WTC11 (cell line): ENCODE data around the gene RNU5B-1. TPM values are rescaled to one million over a fixed set of nuclear protein-coding genes. Genes with fewer than 3 reads are reported as not detected.

Experiments used
- ATAC-seq: fragments of 200-7000 bp; cut with Tn5 transposase; 2 replicates; pipeline ENCODE4 v1.10.0; 2021; ENCODE audit warnings: mild to moderate bottlenecking, moderate library complexity
- CTCF ChIA-PET: fragments of 300-600 bp; sonication (Branson Sonifier 250); formaldehyde crosslinking; loops from one replicate; lab custom pipeline; 2021; ENCODE audit warnings: antibody characterized with exemption; lab: Charles Lee
- POLR2A ChIA-PET: fragments of 350-600 bp; sonication (Branson Sonifier 250); formaldehyde crosslinking; loops from one replicate; lab custom pipeline; 2021; ENCODE audit warnings: antibody characterized with exemption; lab: Charles Lee
- DNase-seq: peaks from one replicate; pipeline ENCODE4 v3.0.0; 2021; ENCODE audit warnings: low spot score
- H3K27ac Mint-ChIP-seq: 2 replicates; pipeline ENCODE4 v1.8.0; 2021; ENCODE audit warnings: mixed read lengths
- H3K27me3 Mint-ChIP-seq: 2 replicates; pipeline ENCODE4 v1.8.0; 2021; ENCODE audit warnings: low read depth, mild to moderate bottlenecking, moderate library complexity, mixed read lengths
- H3K36me3 Mint-ChIP-seq: 2 replicates; pipeline ENCODE4 v1.8.0; 2021; ENCODE audit warnings: mixed read lengths
- H3K4me1 Mint-ChIP-seq: 2 replicates; pipeline ENCODE4 v1.8.0; 2022; ENCODE audit warnings: mixed read lengths
- H3K4me3 Mint-ChIP-seq: 2 replicates; pipeline ENCODE4 v1.8.0; 2021; ENCODE audit warnings: mild to moderate bottlenecking, moderate library complexity, mixed read lengths
- H3K9me3 Mint-ChIP-seq: 2 replicates; pipeline ENCODE4 v1.8.0; 2021; ENCODE audit warnings: mixed read lengths
- ATF3 ChIP-seq: sonication (generic); formaldehyde crosslinking; conservative IDR thresholded peaks from 2 replicates; pipeline ENCODE4 v1.8.1; 2022; ENCODE audit warnings: mild to moderate bottlenecking, missing genetic modification reagents
- FOXJ3 ChIP-seq: sonication (generic); formaldehyde crosslinking; IDR thresholded peaks from 2 replicates; pipeline ENCODE4 v1.9.0; 2021; ENCODE audit warnings: missing genetic modification reagents, mild to moderate bottlenecking, borderline replicate concordance
- GTF2I ChIP-seq: fragments of 250-450 bp; sonication (Bioruptor Pico); conservative IDR thresholded peaks from 2 replicates; pipeline ENCODE4 v1.4.0; 2021; ENCODE audit warnings: mild to moderate bottlenecking
- IRF1 ChIP-seq: sonication (generic); formaldehyde crosslinking; IDR thresholded peaks from 2 replicates; pipeline ENCODE4 v1.8.0; 2023; ENCODE audit warnings: missing genetic modification reagents
- MLX ChIP-seq: sonication (generic); formaldehyde crosslinking; IDR thresholded peaks from 2 replicates; pipeline ENCODE4 v1.8.1; 2023; ENCODE audit warnings: mild to moderate bottlenecking, missing genetic modification reagents, moderate library complexity
- MXD4 ChIP-seq: fragments of 250-450 bp; sonication (Bioruptor Pico); IDR thresholded peaks from 2 replicates; pipeline ENCODE4 v1.8.0; 2021; ENCODE audit warnings: mild to moderate bottlenecking, moderate library complexity, borderline replicate concordance
- NFE2L1 ChIP-seq: sonication (generic); formaldehyde crosslinking; IDR thresholded peaks from 2 replicates; pipeline ENCODE4 v1.8.1; 2023; ENCODE audit warnings: missing genetic modification reagents
- ZNF219 ChIP-seq: sonication (generic); formaldehyde crosslinking; IDR thresholded peaks from 2 replicates; pipeline ENCODE4 v1.8.0; 2023; ENCODE audit warnings: missing genetic modification reagents, mild to moderate bottlenecking, borderline replicate concordance
- ZSCAN18 ChIP-seq: fragments of 250-450 bp; sonication (Bioruptor Pico); IDR thresholded peaks from 2 replicates; pipeline ENCODE4 v2.1.2; 2022; ENCODE audit warnings: mild to moderate bottlenecking, moderate library complexity
- total RNA-seq: library from RNA; stranded (reverse); gene quantifications from 3 replicates; pipeline ENCODE4 v1.2.3, GENCODE V29; 2021
- TF ChIP-seq, protein P1 (sequence below): sonication (generic); formaldehyde crosslinking; IDR thresholded peaks from 2 replicates; pipeline ENCODE4 v1.8.1; 2022; ENCODE audit warnings: mild to moderate bottlenecking, missing genetic modification reagents, moderate library complexity, borderline replicate concordance
- TF ChIP-seq, protein P2 (sequence below): sonication (generic); formaldehyde crosslinking; IDR thresholded peaks from 2 replicates; pipeline ENCODE4 v1.8.0; 2023; ENCODE audit warnings: mild to moderate bottlenecking, missing genetic modification reagents
- TF ChIP-seq, protein P3 (sequence below): sonication (generic); formaldehyde crosslinking; IDR thresholded peaks from 2 replicates; pipeline ENCODE4 v1.8.1; 2023; ENCODE audit warnings: mild to moderate bottlenecking, missing genetic modification reagents
- TF ChIP-seq, protein P4 (sequence below): sonication (generic); formaldehyde crosslinking; IDR thresholded peaks from 2 replicates; pipeline ENCODE4 v1.8.1; 2022; ENCODE audit warnings: missing genetic modification reagents, borderline replicate concordance
- TF ChIP-seq, protein P5 (sequence below): sonication (generic); formaldehyde crosslinking; IDR thresholded peaks from 2 replicates; pipeline ENCODE4 v1.8.0; 2022; ENCODE audit warnings: mild to moderate bottlenecking, missing genetic modification reagents

Gene RNU5B-1
- total RNA-seq, 1 experiment from 2014 or later: not detected

- TF ChIP-seq, protein P1, sequence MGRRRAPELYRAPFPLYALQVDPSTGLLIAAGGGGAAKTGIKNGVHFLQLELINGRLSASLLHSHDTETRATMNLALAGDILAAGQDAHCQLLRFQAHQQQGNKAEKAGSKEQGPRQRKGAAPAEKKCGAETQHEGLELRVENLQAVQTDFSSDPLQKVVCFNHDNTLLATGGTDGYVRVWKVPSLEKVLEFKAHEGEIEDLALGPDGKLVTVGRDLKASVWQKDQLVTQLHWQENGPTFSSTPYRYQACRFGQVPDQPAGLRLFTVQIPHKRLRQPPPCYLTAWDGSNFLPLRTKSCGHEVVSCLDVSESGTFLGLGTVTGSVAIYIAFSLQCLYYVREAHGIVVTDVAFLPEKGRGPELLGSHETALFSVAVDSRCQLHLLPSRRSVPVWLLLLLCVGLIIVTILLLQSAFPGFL (CRISPR knock-in tag): no peak
- no peak for TF ChIP-seq GTF2I (CRISPR knock-in tag)
- TF ChIP-seq, protein P2, sequence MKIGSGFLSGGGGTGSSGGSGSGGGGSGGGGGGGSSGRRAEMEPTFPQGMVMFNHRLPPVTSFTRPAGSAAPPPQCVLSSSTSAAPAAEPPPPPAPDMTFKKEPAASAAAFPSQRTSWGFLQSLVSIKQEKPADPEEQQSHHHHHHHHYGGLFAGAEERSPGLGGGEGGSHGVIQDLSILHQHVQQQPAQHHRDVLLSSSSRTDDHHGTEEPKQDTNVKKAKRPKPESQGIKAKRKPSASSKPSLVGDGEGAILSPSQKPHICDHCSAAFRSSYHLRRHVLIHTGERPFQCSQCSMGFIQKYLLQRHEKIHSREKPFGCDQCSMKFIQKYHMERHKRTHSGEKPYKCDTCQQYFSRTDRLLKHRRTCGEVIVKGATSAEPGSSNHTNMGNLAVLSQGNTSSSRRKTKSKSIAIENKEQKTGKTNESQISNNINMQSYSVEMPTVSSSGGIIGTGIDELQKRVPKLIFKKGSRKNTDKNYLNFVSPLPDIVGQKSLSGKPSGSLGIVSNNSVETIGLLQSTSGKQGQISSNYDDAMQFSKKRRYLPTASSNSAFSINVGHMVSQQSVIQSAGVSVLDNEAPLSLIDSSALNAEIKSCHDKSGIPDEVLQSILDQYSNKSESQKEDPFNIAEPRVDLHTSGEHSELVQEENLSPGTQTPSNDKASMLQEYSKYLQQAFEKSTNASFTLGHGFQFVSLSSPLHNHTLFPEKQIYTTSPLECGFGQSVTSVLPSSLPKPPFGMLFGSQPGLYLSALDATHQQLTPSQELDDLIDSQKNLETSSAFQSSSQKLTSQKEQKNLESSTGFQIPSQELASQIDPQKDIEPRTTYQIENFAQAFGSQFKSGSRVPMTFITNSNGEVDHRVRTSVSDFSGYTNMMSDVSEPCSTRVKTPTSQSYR (CRISPR knock-in tag): no peak
Observed at GRCh38 chr15:65342493-65342892, 38.0 kb downstream of the RNU5B-1 start (continued).

GRCh38 chr15:65343374-65343981, 39.0 kb downstream of the RNU5B-1 start:
- no peaks in the 10 kb centered on the region for H3K9me3 Mint-ChIP-seq
- ChIA-PET CTCF (no interaction called here), POLR2A (no interaction called here)
- H3K4me1 Mint-ChIP-seq: peaks cover 36% of the 10 kb centered on the region
- no peak overlapping the region for H3K27ac Mint-ChIP-seq
- DNase-seq: no peak
- no peak for TF ChIP-seq FOXJ3 (CRISPR knock-in tag)
- TF ChIP-seq, protein P3, sequence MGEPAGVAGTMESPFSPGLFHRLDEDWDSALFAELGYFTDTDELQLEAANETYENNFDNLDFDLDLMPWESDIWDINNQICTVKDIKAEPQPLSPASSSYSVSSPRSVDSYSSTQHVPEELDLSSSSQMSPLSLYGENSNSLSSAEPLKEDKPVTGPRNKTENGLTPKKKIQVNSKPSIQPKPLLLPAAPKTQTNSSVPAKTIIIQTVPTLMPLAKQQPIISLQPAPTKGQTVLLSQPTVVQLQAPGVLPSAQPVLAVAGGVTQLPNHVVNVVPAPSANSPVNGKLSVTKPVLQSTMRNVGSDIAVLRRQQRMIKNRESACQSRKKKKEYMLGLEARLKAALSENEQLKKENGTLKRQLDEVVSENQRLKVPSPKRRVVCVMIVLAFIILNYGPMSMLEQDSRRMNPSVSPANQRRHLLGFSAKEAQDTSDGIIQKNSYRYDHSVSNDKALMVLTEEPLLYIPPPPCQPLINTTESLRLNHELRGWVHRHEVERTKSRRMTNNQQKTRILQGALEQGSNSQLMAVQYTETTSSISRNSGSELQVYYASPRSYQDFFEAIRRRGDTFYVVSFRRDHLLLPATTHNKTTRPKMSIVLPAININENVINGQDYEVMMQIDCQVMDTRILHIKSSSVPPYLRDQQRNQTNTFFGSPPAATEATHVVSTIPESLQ (CRISPR knock-in tag): no peak
- H3K4me3 Mint-ChIP-seq: no peak overlapping the region
- H3K36me3 Mint-ChIP-seq: no peaks in the 10 kb centered on the region
- peaks cover 4% of the 10 kb centered on the region; the same call in 1 of the 2 replicates for H3K27me3 Mint-ChIP-seq
- ATAC-seq: no peak

DNA sequence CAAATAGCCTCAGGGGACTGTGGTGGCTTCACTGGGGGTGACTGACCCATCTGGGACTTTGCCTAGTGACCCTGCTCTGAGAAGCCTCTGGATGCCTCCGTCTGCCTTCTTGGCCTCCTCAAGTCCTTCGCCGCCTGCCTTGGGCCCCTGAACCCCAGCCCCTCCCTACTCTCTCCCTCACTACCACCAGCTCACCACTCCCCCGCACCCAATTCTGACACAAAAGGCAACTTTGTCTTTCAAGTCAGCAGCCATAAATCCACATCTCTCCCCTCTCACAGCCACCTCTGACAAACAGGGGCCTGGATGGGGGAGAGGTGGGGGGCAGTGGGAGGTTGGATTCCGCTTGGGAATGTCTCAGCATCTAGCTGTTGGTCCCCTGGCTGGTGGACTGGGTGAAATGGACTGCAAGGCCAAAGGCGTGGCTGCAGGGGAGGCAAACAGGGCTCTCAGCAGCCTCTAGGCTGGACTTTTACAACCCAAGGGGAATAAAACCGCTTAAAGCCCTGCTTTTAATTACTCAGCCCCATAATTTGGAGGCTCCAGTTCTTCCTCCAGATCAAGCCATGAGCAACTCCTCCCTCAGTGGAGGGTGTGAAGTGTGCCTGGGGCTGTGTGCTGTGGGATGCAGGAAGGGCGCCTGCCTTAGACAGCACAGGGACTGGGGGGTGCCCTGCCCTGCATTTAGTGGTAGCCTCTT, 39.9 kb downstream of the RNU5B-1 start:
- no peak overlapping the region for H3K4me3 Mint-ChIP-seq
- ChIA-PET POLR2A (no interaction called here), CTCF (no interaction called here)
- H3K36me3 Mint-ChIP-seq: 0 out of 2 replicates have a peak, but pooled peaks cover 2% of the 10 kb centered on the region
- no peak for TF ChIP-seq MLX
- H3K27me3 Mint-ChIP-seq: peaks cover 10% of the 10 kb centered on the region
- peaks cover 28% of the 10 kb centered on the region for H3K4me1 Mint-ChIP-seq
- no peak for DNase-seq
- H3K27ac Mint-ChIP-seq: no peak overlapping the region
- H3K9me3 Mint-ChIP-seq: no peaks in the 10 kb centered on the region
- no peak for ATAC-seq

GRCh38 chr15:65344914-65345275, 40.4 kb downstream of the RNU5B-1 start:
- ChIA-PET POLR2A (no interaction called here), CTCF (no interaction called here)
- ATAC-seq (no peak), DNase-seq (no peak)
- H3K4me3 Mint-ChIP-seq: no peak overlapping the region
- H3K27ac Mint-ChIP-seq: no peak overlapping the region
- no peaks in the 10 kb centered on the region for H3K9me3 Mint-ChIP-seq
- H3K36me3 Mint-ChIP-seq: peaks cover 8% of the 10 kb centered on the region
- peaks cover 15% of the 10 kb centered on the region for H3K27me3 Mint-ChIP-seq
- H3K4me1 Mint-ChIP-seq: peaks cover 23% of the 10 kb centered on the region
- TF ChIP-seq NFE2L1 (no peak), MXD4 (CRISPR knock-in tag) (no peak), ZSCAN18 (no peak), ZNF219 (CRISPR knock-in tag) (no peak), IRF1 (CRISPR knock-in tag) (no peak), ATF3 (CRISPR knock-in tag) (no peak)
- TF ChIP-seq, protein P4, sequence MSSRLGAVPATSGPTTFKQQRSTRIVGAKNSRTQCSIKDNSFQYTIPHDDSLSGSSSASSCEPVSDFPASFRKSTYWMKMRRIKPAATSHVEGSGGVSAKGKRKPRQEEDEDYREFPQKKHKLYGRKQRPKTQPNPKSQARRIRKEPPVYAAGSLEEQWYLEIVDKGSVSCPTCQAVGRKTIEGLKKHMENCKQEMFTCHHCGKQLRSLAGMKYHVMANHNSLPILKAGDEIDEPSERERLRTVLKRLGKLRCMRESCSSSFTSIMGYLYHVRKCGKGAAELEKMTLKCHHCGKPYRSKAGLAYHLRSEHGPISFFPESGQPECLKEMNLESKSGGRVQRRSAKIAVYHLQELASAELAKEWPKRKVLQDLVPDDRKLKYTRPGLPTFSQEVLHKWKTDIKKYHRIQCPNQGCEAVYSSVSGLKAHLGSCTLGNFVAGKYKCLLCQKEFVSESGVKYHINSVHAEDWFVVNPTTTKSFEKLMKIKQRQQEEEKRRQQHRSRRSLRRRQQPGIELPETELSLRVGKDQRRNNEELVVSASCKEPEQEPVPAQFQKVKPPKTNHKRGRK (CRISPR knock-in tag): no peak
- TF ChIP-seq, protein P5, sequence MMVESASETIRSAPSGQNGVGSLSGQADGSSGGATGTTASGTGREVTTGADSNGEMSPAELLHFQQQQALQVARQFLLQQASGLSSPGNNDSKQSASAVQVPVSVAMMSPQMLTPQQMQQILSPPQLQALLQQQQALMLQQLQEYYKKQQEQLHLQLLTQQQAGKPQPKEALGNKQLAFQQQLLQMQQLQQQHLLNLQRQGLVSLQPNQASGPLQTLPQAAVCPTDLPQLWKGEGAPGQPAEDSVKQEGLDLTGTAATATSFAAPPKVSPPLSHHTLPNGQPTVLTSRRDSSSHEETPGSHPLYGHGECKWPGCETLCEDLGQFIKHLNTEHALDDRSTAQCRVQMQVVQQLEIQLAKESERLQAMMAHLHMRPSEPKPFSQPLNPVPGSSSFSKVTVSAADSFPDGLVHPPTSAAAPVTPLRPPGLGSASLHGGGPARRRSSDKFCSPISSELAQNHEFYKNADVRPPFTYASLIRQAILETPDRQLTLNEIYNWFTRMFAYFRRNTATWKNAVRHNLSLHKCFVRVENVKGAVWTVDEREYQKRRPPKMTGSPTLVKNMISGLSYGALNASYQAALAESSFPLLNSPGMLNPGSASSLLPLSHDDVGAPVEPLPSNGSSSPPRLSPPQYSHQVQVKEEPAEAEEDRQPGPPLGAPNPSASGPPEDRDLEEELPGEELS (CRISPR knock-in tag): no peak
